ENCODE data around the gene RERE.

The RERE gene

DNA sequence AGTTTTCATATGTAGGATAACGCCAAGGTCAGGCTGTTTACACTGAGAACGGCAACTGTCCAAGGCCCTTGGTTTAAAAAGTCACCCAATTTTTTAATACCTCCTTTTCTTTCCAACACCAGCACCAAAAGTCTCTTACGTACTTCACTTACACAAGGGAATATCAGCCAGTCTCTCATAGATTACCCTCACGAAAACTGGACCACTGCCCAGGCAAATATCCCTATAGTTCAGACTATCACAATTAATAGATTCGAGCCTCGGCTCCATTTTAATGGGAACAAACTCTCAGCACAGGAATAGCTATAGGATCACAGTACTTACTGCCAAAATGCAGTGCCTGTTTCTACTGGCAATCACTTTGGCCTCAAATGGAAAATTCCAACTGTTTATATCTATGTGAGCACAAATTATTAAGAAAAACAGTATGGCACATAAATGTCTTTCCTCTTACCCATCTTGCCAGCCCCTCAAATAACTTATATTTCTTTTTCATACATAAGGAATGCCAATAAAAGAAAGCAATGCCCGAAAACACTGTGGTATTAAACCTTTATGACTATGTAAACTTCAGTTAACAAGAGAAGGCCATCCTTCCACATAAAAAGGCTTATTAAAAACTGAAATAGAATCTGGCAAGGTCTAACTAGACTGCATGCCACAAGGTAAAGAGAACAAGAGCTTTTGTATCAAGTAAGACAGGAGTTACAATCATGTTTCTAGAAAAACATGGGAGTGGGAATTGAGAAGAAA, 401.7 kb downstream of the RERE start:
- no peak for DNase-seq

DNA sequence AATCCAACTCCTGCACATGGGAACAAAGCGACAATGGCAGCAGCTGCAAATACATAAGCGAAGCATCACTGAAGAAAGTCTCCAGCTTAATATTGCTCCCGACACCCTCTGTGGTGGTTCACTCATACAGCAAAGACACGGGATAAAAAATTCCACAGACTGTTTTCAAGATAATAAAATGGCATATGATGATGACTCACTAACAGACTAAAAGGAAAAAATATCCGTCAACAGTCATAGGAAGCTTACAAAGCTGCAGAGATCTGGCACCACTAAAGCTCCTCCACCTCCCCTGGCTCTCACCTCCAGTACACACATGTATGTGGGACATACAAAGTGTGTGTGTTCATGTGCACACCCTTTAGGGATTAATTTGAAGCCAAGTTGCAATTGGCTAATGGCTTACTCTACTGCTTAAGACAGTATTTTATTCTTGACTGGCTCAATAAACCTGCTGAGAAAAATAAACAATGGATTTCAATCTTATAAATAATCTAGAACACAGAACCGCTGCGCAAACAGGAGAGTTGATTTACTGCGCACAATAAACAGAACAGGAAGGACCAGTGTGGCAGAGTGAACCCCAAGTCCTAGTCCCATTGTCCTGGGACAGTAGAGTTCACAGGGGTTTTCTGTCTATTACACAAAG, 405.1 kb downstream of the RERE start:
- peak in 3 of 56 donors; percentile 20 to 28 (median 22) for DNase-seq

DNA sequence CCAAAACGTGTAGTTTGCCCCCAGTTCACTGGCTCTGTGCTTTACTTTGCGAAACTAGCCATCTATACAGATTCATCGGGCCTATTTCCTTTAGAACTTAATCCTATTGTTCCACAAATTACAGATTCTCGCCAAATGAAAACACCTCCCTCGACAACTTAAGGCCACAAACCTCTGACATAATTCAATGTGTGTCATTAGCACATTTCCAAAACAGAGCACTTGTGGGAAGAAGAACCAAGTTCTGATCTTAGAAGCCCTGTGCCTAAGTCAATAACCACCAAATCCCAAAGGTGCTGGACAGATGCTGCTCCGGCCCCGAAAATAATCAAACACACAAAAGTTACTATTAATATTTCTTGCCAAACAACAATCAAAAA, 405.6 kb downstream of the RERE start:
- no peak for DNase-seq

DNA sequence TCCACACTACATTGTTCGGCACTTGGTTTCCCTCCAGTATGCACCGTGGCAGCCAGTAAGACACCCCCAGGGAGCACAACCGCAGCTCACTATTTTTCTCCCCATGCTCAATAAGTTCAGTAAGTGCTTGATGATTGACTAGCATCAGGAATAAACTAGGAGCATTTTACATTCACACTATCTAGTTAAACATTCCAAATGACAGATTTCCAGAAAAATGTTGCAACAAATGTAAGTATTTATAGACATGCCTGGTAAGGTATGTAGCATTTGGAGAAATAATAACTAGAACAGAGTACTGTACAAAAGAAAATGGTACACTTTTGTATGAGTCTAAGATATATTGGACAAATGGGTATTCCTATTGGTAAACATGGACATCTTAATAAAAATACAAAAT, 406.6 kb downstream of the RERE start:
- no peak for DNase-seq

DNA sequence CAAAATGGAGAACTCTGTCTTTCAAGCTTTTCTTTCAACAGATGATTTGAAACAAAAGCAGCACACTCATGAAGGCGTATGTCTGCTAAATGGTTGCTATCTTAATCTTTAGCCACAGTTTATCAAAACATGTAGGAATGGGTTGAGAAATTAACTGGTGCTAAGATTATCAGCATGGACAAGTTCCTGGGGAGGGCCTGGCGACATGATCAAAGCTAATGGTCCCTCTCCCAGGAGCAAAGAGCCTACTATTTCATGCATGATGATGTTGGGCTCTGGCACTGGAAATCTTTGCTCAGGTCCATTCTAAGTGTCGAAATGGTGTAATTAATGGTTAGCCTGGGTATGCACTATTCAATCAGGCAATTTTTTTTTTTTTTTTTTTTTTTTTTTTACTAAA, 407.8 kb downstream of the RERE start:
- DNase-seq, result no peak

DNA sequence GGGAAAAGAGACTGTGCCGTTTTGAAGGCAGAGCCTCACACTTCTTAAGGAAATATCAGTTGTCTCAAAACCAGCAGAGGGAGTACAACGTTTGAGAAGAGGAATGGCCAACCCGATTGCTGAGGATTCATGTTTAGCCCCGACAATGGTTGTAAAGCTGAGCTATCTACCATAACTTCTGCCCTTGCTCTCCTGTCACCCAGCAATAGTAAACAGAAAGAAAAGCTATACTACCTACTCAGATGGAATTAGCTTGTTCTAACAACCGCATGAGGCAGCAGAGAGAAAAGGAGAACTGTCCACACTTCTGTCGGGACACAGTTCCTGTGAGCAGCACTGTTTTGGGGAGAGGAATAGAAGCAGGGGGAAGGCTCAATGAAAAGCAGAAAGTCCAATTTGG, 408.3 kb downstream of the RERE start:
- peak in 6 of 56 donors; percentile 17 to 56 (median 40) for DNase-seq

DNA sequence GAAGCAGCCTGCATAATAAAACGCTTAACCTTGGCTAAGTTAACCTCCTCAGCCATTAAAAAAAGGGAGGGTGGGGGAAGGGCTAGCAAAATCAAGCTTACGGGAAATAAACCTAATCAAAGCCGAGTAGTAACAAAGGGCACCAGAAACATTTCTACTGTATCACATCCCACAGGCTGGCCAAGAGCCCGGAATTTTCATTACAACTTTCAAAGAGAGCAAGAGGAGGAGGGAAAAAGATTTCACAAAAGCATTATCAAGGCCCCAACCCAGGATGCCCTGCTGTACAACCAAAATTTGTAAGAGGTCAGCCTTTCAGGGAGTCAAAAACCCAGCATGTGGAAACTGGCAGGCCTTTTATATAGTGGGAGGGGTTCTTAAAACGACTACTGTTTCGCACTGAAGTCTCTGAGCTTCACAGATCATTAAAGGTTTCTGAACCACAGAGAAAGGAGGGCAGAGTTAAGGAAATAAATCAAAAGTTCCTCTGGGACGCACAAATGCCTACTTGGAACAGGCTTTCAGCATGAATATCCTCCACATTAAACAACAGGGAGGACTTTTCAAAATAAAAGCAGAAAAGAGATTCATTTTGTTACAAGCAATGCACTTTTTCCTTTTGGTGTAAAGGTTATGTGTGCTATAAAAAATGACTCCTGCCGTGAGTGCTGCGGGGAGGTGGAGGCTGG, 409.1 kb downstream of the RERE start:
- DNase-seq, result peak in 9 of 56 donors; percentile 14 to 67 (median 26)

DNA sequence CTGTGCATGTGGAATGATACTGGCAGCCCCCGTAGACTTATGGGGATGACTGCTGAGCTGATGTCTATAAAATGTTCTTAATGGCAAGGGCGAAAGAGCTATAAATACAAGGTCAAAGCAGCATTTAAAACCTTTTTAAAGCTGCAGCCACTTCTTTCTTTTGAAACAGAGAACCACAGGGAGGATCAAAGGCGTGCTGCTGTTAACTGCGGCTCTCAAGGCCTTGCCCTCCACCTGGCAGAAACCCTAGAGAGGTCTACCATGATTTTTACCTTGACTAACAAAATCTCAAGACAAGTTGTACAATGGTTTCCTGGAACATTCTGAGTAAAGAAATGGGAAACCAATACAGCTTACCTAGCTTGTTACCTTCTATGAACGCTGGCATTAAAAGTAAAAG, 409.8 kb downstream of the RERE start:
- DNase-seq, result no peak

DNA sequence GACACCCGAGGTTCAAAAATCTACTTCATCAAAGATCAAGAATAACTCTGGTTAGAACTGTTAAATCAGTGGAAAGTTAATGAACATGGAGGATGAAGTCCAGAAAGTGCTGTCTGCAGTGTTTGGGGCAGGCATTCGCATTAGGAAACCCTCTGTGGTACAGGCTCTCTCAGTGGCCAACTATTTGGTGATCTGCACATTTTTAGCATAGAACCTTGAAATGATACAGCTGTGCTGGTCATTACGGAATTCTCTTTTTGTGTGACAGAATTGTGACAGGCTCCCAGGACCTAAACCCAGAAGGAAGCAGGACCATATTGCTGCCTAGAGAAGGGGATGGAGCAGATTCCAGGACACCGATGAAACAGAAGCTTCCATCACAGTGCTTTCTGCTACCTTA, 410.5 kb downstream of the RERE start:
- DNase-seq, result no peak

DNA sequence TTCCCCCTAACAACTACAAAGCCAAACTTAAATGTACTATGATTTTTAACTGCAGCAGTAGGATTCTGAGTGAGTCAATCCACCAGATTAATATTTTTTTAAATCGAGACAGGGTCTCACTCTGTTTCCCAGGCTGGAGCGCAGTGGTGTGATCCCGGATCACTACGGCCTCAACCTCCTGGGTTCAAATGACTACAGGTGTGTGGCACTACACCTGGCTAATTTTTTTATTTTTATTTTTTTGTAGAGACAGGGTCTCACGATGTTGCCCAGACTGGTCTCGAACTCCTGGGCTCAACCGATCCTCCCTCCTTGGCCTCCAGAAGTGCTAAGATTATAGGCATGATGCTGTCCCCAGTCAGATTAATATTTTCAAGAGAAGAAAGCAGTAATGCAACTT, 411.4 kb downstream of the RERE start:
- no peak for DNase-seq

DNA sequence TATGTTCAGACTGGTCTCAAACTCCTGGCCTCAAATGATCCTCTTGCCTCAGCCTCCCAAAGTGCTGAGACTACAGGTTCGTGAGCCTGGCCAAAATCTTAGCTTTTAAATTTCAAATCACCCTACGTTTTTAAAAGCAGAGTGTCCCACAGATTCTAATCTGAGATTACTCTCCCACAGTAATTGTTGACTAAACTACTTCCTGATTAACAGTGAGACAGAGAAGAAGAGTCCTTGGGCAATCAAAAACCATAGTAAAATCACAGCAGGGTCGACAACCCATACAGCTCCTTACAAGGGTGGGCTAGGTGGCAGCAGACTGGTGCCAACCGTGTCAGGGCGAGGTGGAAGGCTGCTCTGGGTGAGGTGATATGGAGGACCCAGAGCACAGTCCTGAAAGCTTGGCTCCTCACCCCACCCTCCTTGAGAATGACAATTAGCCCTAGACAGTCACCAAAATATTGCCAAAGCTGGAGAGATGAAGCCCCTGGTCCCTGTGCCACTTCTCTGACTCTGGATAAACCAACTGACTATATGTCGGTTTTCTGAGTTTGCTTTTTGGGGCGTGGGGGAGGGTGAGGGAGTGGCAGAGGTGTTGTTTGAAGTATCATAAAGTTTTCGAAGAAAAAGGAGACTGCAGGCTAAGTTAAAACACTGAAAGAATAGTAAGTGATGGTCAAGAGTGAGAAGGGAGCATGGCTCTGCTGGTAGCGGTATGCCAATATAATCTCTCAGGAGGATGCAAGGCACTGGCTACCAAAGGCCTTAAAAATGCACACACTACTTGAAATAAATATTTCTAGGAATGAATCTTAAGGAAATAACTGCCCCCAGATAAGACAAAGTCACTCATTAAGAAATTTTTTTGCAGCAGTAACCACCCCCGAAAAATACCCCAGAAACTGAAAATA, 412.7 kb downstream of the RERE start:
- no peak for DNase-seq

DNA sequence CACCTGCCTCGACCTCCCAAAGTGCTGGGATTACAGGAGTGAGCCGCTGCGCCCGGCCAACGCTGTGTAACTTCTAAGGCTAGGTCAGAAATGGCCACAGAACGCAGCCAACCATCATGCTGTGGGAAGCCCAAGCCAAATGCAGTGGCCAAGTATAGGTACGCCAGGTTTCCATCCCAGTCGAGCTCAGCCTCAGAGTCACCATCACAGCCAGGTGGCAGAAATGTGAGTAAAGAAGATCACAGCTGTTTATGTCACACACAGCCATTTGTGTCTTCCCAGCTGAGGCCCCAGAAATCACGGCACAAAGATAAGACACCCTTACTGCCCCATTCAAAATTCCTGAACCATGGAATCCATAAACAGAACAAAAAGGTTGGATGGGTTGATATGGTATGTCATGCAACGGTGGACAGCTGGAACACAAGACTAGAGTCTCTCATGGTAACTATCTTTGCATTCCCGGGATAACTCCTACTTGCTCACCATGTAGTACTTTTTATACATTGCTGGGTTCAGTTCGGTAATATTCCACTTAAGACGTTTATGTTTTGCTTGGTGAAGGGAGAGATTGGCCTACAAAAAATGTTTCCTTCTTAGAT, 415.2 kb downstream of the RERE start:
- DNase-seq, result no peak

DNA sequence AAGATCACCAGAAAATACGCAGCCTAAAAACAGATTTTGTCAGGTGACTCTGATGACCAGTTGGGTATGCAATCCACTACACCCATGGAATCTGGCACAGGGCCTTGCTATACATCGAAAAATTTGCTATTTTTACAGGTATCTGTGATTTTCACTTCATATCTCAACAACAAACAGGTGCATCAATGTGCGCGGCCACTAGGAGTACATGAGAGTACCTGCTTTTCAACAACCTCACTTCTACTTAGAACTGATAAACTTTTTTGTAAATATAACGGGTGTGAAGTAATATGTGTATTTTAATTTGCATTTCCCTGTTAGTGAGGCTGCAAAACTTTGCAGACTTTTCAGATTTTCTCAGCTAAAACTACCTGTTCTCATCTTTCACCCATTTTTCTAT, 418.8 kb downstream of the RERE start:
- DNase-seq, result no peak

DNA sequence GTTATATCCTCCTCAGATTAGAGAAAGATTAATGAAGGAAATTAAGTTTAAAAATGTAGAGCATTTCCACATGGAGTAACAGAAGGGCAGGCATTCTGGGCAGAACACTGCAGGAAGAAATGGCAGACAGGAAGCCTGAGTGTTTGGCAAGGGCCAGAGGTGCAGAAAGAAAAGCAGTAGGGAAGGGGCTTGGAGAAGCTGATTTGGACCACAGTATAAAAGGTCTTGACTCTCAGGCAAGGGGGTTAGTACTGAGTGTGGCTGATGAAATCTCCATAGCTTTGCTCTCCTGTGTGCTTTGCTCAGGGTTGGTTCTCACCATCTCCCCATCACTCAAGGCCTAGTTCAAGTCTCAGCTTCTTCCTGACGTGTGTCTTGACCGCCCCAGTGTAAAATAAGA, 419.4 kb downstream of the RERE start:
- no peak for DNase-seq

DNA sequence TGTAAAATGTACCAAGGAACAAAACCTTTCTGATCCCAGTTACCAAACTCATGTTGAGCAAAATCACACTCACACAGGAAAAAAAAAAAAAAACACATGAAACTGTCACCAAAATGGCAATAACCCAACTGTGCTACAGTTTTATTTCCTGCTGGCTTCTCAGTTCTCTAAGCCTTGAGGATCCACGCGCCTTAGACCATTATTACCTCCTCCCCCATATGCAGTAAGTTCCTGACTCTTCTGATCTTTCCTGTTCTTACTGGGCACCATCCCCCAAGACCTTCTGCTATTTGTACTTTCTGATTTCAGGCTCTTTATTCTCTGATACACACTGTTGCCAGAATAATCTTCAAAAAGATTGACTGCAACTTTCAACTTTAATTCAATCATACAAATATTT, 419.9 kb downstream of the RERE start:
- DNase-seq, result no peak

DNA sequence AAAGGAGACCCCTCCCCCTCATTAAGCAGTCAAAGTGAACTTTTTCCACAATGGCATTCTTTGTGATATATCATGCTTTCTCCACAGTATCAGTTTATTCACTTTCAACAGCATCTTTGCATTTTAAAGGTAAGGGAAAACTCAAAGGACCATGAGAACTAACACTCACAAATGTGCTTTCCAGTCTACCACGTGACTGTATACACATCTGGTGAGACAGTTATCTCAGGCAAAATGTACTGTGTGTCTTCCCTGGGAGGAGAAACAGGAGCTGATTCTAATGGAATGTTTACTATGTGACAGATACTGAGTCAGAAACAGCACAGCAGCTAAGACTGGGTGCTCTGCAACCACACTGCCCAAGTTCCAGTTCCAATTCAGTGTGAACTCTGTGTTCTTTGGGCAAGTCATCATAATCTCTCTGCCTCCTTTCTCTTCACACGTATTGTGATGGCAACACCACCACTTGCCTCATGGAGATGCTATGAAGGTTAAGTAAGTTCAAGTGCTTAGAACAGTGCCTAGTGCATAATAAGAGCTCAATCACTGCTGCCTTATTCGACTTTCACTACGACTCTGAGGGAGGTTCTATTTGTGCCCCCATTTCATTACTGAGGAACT, 420.5 kb downstream of the RERE start:
- no peak for DNase-seq

DNA sequence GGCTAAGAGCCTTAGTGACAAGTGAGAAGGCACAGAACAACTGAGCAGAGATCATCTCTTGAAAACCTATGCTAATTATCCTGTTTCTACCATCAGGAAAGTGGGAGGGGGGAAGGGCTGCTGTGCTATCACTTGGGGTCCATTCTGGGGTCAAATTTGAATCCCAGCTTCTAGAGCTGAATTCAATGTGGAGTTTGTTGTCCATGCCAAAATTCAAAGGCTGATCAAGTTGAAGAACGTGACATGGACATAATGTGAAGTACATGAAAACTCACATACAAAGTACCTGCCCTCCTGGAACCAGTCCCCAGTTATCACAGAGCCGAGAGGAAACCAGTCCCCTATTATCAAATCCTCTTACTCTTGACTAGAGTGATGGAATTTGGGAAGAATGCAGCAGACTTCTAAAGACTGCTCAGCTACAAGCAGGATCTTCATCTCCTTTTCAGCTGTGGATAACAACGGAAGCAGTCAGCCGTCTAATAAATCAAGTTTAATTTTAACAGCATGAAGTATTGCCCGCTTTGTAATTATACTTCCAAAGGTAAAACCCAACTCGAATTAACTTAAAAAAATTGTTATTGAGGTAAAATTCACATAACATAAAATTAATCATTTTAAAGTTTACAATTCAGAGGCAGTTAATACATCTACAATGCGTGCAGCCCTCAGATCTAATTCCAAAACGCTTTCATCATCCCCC, 421.2 kb downstream of the RERE start:
- no peak for DNase-seq

DNA sequence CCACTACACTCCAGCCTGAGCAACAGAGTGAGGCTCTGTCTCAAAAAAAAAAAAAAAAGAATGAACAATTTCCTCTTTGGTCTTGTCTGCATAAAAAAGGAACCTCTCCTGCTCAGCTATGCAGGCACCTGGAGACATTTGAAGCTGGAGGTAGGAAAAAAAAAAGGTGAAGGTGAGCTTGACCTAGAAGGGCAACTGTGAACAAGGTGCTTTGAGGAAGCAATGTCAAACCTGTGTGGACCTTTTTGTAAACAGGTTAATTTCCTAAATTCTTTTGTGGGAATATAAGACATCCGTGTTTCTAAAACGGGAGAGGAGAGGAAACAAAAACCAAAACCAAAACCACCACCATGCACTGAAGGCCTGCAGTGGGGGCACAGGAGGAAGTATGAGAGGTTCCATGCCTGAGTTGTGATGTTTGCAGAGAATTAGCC, 422.0 kb downstream of the RERE start:
- no peak for DNase-seq

DNA sequence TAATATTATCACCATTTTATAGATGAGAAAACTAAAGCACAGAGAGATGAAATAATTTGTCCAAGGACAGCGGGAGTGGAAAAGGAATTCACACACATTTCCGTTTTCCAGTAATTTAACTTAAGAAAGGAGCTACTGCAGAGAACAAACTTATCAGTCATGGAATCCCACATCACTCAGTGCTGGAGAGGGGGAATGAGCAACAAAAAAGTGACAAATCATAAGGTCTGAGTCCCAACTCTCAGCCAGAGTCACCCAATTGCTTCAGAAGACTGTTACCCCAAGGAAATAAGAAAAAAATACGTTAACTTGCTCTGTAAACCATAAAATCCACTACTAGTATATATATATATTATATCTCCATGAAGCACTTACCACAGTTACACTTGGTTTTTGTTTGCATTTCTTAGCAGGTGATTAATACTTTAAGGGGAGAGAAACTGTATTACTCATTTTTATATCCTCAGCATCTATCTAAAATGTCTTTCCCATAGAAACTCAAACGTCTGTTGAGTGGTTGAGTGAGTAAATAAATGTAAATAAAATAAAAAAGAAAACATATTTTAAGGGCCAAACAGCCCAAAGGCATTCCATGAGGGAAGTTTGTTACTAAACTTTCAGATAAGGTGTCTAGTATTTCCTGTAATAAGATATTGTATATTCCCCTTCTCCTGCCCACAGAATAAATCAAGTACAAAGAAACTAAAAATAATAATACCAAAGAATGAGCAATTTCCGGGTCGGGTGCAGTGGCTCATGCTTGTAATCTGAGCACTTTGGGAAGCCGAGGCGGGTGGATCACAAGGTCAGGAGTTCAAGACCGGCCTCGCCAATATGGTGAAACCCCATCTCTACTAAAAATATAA, 422.8 kb downstream of the RERE start:
- no peak for DNase-seq
